ENCODE measurements around the gene NKX6-2. TPM values are rescaled to one million over a fixed set of nuclear protein-coding genes. Genes with fewer than 3 reads are reported as not detected.

The NKX6-2 gene
- total RNA-seq, 1 donor from 2014 or later, result not detected

GRCh38 chr10:132804785-132805426 is 19.0 kb upstream of the NKX6-2 start:
- Mint-ChIP-seq H3K36me3 (no peaks in the 10 kb centered on the region), H3K27ac (no peak overlapping the region), H3K4me3 (no peak overlapping the region), H3K4me1 (peaks cover 10% of the 10 kb centered on the region), H3K27me3 (ENCODE audit: low read depth) (peaks cover 5% of the 10 kb centered on the region), H3K9me3 (no peaks in the 10 kb centered on the region)
- TF ChIP-seq CTCF (IDR thresholded peaks at IDR 0.05; ENCODE audit: unreplicated experiment), result no peak
- no peak for DNase-seq (ENCODE audit: low spot score in 2 of 2, unreplicated experiment in 2 of 2)

- H3K4me1 Mint-ChIP-seq, result peaks cover 10% of the 10 kb centered on the region
- no peak for DNase-seq (ENCODE audit: low spot score in 2 of 2, unreplicated experiment in 2 of 2)
- no peak overlapping the region for H3K27ac Mint-ChIP-seq
- H3K4me3 Mint-ChIP-seq, result no peak overlapping the region
- H3K27me3 Mint-ChIP-seq (ENCODE audit: low read depth), result peaks cover 3% of the 10 kb centered on the region
- H3K36me3 Mint-ChIP-seq, result no peaks in the 10 kb centered on the region
- H3K9me3 Mint-ChIP-seq, result no peaks in the 10 kb centered on the region
- TF ChIP-seq CTCF (IDR thresholded peaks at IDR 0.05; ENCODE audit: unreplicated experiment), result no peak
Observed at GRCh38 chr10:132804287-132804686, 18.3 kb upstream of the NKX6-2 start.

GRCh38 chr10:132803416-132804210 is 17.7 kb upstream of the NKX6-2 start:
- H3K27me3 Mint-ChIP-seq (ENCODE audit: low read depth), result peaks cover 2% of the 10 kb centered on the region
- no peak overlapping the region for H3K4me3 Mint-ChIP-seq
- H3K4me1 Mint-ChIP-seq, result peaks cover 10% of the 10 kb centered on the region
- no peaks in the 10 kb centered on the region for H3K9me3 Mint-ChIP-seq
- H3K36me3 Mint-ChIP-seq, result no peaks in the 10 kb centered on the region
- no peak for TF ChIP-seq CTCF (IDR thresholded peaks at IDR 0.05; ENCODE audit: unreplicated experiment)
- DNase-seq (ENCODE audit: low spot score in 2 of 2, unreplicated experiment in 2 of 2), result no peak
- H3K27ac Mint-ChIP-seq, result no peak overlapping the region

GRCh38 chr10:132802694-132803320 is 16.9 kb upstream of the NKX6-2 start:
- no peak for DNase-seq (ENCODE audit: low spot score in 2 of 2, unreplicated experiment in 2 of 2)
- no peaks in the 10 kb centered on the region for H3K36me3 Mint-ChIP-seq
- H3K4me1 Mint-ChIP-seq, result peaks cover 8% of the 10 kb centered on the region
- no peak overlapping the region for H3K27ac Mint-ChIP-seq
- TF ChIP-seq CTCF (IDR thresholded peaks at IDR 0.05; ENCODE audit: unreplicated experiment), result no peak
- peaks cover 2% of the 10 kb centered on the region for H3K27me3 Mint-ChIP-seq (ENCODE audit: low read depth)
- H3K9me3 Mint-ChIP-seq, result no peaks in the 10 kb centered on the region
- no peak overlapping the region for H3K4me3 Mint-ChIP-seq

- DNase-seq (ENCODE audit: low spot score in 2 of 2, unreplicated experiment in 2 of 2), result no peak
- Mint-ChIP-seq H3K4me3 (no peak overlapping the region), H3K9me3 (no peaks in the 10 kb centered on the region), H3K4me1 (peaks cover 8% of the 10 kb centered on the region), H3K36me3 (no peaks in the 10 kb centered on the region), H3K27ac (no peak overlapping the region), H3K27me3 (ENCODE audit: low read depth) (peaks cover 7% of the 10 kb centered on the region)
- no peak for TF ChIP-seq CTCF (IDR thresholded peaks at IDR 0.05; ENCODE audit: unreplicated experiment)
Observed at GRCh38 chr10:132802048-132802447, 16.1 kb upstream of the NKX6-2 start.
